Gastroesophageal sphincter (tissue), 4 donors: ENCODE data around the gene SNCG. TPM values are rescaled to one million over a fixed set of nuclear protein-coding genes. Genes with fewer than 3 reads are reported as not detected.

Source experiments
- ATAC-seq: fragments of 150-250 bp; one replicate; pipeline ENCODE4 v1.9.1; 2016; ENCODE audit warnings: mild to moderate bottlenecking, moderate library complexity
- H3K27ac ChIP-seq, 4 donors: fragments of 200-600 bp; sonication (generic) in 3 of 4; 1 replicate in 3 of 4; 2 replicates in 1 of 4; pipeline ENCODE4 v1.5.1; 2016 to 2019
- H3K27me3 ChIP-seq: fragments of 200-600 bp; sonication (generic); one replicate; pipeline ENCODE4 v1.5.1; 2019
- H3K36me3 ChIP-seq, 2 donors: fragments of 200-600 bp; sonication (generic); one replicate each; pipeline ENCODE4 v1.5.1; 2019; ENCODE audit warnings: control low read depth in 1 of 2
- H3K4me1 ChIP-seq, 3 donors: fragments of 200-600 bp; sonication (generic); 1 replicate in 2 of 3; 2 replicates in 1 of 3; pipeline ENCODE4 v1.5.1; 2016 to 2019; ENCODE audit warnings: control low read depth in 2 of 3
- H3K4me3 ChIP-seq, 2 donors: fragments of 200-600 bp; sonication (generic); one replicate each; pipeline ENCODE4 v1.5.1; 2019; ENCODE audit warnings: mild to moderate bottlenecking in 1 of 2, moderate library complexity in 1 of 2
- H3K9me3 ChIP-seq, 3 donors: fragments of 200-600 bp; sonication (generic); one replicate each; pipeline ENCODE4 v1.5.1; 2017 to 2019; ENCODE audit warnings: control low read depth in 2 of 3
- EP300 ChIP-seq: sonication (generic); formaldehyde crosslinking; IDR thresholded peaks from one replicate; pipeline ENCODE4 v1.6.1; 2017; ENCODE audit warnings: antibody characterized with exemption, mild to moderate bottlenecking
- POLR2A ChIP-seq, 2 donors: fragments of 450-650 bp; IDR thresholded peaks; one replicate each; pipeline ENCODE4 v1.6.1; 2017; ENCODE audit warnings: antibody characterized with exemption in 2 of 2, mild to moderate bottlenecking in 2 of 2, moderate library complexity in 1 of 2
- POLR2AphosphoS5 ChIP-seq: sonication (generic); formaldehyde crosslinking; IDR thresholded peaks from one replicate; pipeline ENCODE4 v1.6.1; 2017; ENCODE audit warnings: antibody characterized with exemption
- WGBS, 2 donors: methylation state at CpG; one replicate each; pipeline ENCODE4 v1.1.5; 2018; ENCODE audit warnings: low coverage in 1 of 2; 5-methylcytosine and 5-hydroxymethylcytosine counted together
- total RNA-seq, 4 donors: library from RNA; depleted of rRNA; stranded (reverse); fragments of >200 nt; gene quantifications; one replicate each; pipeline ENCODE4 v1.1.0, GENCODE V29; 2016
- TF ChIP-seq, protein P1 (sequence below), 4 experiments: fragments of 200-600 bp in 2 of 4; fragments of 450-650 bp in 2 of 4; sonication (generic) in 1 of 4; IDR thresholded peaks; one replicate each; pipeline ENCODE4 v1.5.1; 2017 to 2019; ENCODE audit warnings: antibody characterized with exemption in 4 of 4, mild to moderate bottlenecking in 2 of 4, moderate library complexity in 2 of 4

SNCG gene
- total RNA-seq, 4 donors from 2014 or later = 12.8 to 102 (median 33.7) TPM

GRCh38 chr10:86940677-86941076 is 17.7 kb upstream of the SNCG start:
- 100% methylated on average over 1 of the region's 6 CpGs; no CpG with 5 or more reads in 1 of the 2 donors for WGBS, 2 donors

DNA sequence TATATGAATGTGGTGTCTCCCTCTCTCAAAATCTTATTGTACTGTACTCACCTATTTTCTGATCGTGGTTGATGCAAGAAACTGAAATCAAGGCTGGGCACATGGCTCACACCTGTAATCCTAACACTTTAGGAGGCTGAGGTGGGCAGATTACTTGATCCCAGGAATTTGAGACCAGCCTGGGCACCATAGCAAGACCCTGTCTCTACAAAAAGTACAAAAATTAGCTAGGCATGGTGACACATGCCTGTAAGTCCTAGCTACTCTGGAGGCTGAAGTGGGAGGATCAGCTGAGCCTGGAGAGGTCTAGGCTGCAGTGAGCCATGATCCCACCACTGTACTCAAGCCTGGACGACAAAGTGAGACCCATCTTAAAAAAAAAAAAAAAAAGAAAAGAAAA is 17.0 kb upstream of the SNCG start:
- H3K4me3 ChIP-seq = no peak overlapping the region
- H3K36me3 ChIP-seq = peaks cover 0 to 28% of the 10 kb centered on the region in 2 donors
- H3K9me3 ChIP-seq = no peaks in the 10 kb centered on the region
- H3K27me3 ChIP-seq = peaks cover 4% of the 10 kb centered on the region
- ATAC-seq = no peak
- peaks cover 0 to 63% (median 8%) of the 10 kb centered on the region in 3 donors for H3K4me1 ChIP-seq
- TF ChIP-seq, protein P1, sequence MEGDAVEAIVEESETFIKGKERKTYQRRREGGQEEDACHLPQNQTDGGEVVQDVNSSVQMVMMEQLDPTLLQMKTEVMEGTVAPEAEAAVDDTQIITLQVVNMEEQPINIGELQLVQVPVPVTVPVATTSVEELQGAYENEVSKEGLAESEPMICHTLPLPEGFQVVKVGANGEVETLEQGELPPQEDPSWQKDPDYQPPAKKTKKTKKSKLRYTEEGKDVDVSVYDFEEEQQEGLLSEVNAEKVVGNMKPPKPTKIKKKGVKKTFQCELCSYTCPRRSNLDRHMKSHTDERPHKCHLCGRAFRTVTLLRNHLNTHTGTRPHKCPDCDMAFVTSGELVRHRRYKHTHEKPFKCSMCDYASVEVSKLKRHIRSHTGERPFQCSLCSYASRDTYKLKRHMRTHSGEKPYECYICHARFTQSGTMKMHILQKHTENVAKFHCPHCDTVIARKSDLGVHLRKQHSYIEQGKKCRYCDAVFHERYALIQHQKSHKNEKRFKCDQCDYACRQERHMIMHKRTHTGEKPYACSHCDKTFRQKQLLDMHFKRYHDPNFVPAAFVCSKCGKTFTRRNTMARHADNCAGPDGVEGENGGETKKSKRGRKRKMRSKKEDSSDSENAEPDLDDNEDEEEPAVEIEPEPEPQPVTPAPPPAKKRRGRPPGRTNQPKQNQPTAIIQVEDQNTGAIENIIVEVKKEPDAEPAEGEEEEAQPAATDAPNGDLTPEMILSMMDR (IDR thresholded peaks at IDR 0.05) = no peak
- TF ChIP-seq EP300 (no peak), POLR2A (IDR thresholded peaks at IDR 0.05) (no peak), POLR2AphosphoS5 (no peak)
- 86 to 100% methylated on average over 1 to 2 of the region's 2 CpGs for WGBS, 2 donors
- H3K27ac ChIP-seq = no peak overlapping the region

More at GRCh38 chr10:86940677-86941076, 17.7 kb upstream of the SNCG start:
- TF ChIP-seq EP300 (no peak), POLR2A (IDR thresholded peaks at IDR 0.05) (no peak), POLR2AphosphoS5 (no peak)
- TF ChIP-seq, protein P1 (IDR thresholded peaks at IDR 0.05) = no peak
- Histone ChIP-seq H3K9me3 (no peaks in the 10 kb centered on the region), H3K4me3 (no peak overlapping the region), H3K4me1 (peaks cover 0 to 56% (median 3%) of the 10 kb centered on the region in 3 donors), H3K36me3 (peaks cover 0 to 33% of the 10 kb centered on the region in 2 donors), H3K27ac (no peak overlapping the region), H3K27me3 (peaks cover 4% of the 10 kb centered on the region)
- no peak for ATAC-seq

DNA sequence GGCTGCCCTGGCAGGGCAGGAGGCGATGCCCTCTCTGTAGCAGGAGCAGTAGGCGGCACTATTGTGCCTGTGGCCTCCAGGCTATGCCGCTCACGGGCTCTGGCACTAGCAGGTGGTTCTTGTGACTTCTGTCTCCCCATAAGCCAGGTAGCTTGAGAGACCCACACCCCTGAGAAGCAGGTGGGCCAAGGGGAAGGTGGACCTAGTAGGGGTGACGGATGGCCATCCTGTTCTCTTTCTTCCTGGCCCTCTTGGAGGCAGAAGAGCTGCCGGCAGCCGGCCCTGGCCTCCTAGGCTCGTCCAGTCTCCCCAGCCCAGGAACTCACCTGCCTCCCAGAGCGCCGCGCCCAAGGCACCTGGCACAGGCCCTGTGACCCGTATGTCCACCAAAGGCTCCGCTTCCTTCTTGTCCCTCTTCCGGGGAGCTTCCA is 16.4 kb upstream of the SNCG start:
- Histone ChIP-seq H3K4me1 (peaks cover 0 to 66% (median 8%) of the 10 kb centered on the region in 3 donors), H3K27me3 (peaks cover 4% of the 10 kb centered on the region), H3K36me3 (peaks cover 0 to 23% of the 10 kb centered on the region in 2 donors), H3K9me3 (no peaks in the 10 kb centered on the region), H3K4me3 (no peak overlapping the region), H3K27ac (peak overlapping the region in 1 of 4 donors; percentile 17)
- no peak for ATAC-seq
- WGBS, 2 donors = 86% methylated on average over 2 of the region's 14 CpGs; no CpG with 5 or more reads in 1 of the 2 donors
- TF ChIP-seq EP300 (no peak), POLR2A (IDR thresholded peaks at IDR 0.05) (no peak), POLR2AphosphoS5 (no peak)
- TF ChIP-seq, protein P1 (IDR thresholded peaks at IDR 0.05) = no peak

DNA sequence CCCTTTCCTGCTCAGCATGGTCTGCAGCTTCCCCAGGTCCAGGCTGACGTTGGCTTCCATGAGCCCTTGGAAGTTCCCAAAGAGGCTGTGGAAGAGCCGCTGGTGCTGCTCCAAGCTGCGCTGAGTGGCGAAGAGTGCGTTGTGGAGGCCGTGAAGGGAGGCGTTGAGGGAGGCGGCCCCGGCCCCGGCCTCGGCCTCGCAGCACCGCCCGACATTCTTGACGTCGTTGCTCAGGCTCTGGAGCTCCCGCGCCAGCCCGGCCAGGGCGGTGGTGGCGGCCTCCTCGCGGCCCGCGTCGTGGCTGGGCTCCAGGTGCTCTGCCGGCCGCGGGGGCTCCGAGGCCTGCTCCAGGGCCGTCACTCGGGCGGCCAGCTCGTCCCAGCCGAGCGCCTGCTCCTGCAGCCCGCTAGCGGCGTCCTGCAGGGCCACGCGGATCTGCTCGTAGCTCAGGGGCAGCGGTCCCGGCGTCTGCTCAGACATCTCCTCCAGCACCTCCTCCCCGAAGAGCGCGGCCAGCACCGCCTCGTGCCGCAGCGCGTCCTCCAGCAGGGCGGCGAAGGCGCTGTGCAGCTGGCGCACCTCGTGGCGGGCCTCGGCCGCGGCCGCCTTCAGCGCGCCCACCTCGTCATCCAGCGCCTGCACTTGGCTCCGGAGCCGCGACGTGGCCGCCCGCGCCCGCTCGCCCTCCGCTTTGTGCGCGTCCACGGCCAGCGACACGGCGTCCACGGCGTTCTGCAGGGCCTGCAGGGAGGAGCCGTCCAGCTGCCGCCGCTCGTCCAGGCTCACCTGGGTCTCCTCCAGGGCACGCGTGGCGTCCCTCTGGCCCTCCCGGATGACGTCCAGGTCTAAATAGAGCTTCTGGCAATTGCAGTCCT is 15.7 kb upstream of the SNCG start:
- H3K9me3 ChIP-seq = no peaks in the 10 kb centered on the region
- WGBS, 2 donors = no CpG with 5 or more reads among the region's 94 CpGs
- ATAC-seq = peak; percentile 14
- H3K27ac ChIP-seq = peak overlapping the region in 1 of 4 donors; percentile 17
- peaks cover 0 to 65% (median 8%) of the 10 kb centered on the region in 3 donors for H3K4me1 ChIP-seq
- peaks cover 4% of the 10 kb centered on the region for H3K27me3 ChIP-seq
- TF ChIP-seq POLR2AphosphoS5 (no peak), POLR2A (IDR thresholded peaks at IDR 0.05) (no peak), EP300 (no peak)
- TF ChIP-seq, protein P1 (IDR thresholded peaks at IDR 0.05) = no peak
- H3K36me3 ChIP-seq = peaks cover 0 to 22% of the 10 kb centered on the region in 2 donors
- peak overlapping the region in 1 of 2 donors; percentile 22 for H3K4me3 ChIP-seq
